Measurements from ENCODE around the gene VHLL.
"Not testable (repeated sequence)": the region's sequence is repeated elsewhere in the genome, so short reads cannot be mapped to it uniquely, and the experiment has no call there.

VHLL gene

GRCh38 chr1:156298852-156299357 is at the start of gene VHLL:
TSS of gene VHLL (minus strand) at chr1:156299307. CDS start at chr1:156299189, 118 bp downstream.
- DNase-seq = no peak

- DNase-seq = peak; percentile 58
Observed at GRCh38 chr1:156347331-156347730, 48.2 kb upstream of the VHLL start.

- peak; percentile 49 for DNase-seq
Observed at GRCh38 chr1:156346636-156347035, 47.5 kb upstream of the VHLL start.

GRCh38 chr1:156346035-156346434 is 46.9 kb upstream of the VHLL start:
- DNase-seq = not testable (repeated sequence)

- DNase-seq = no peak
Observed at GRCh38 chr1:156344409-156344808, 45.3 kb upstream of the VHLL start.

GRCh38 chr1:156342166-156342955 is 43.3 kb upstream of the VHLL start:
- no peak for DNase-seq

GRCh38 chr1:156338180-156338976 is 39.3 kb upstream of the VHLL start, which contains the start of the genes CCT3 and TSACC:
TSS of gene CCT3 (minus strand) at chr1:156338292. CDS start at chr1:156338184, 108 bp downstream.
TSS of gene TSACC (plus strand) at chr1:156338526. CDS start at chr1:156339758, 1,232 bp downstream.
- peak; percentile 100 for DNase-seq

- DNase-seq = no peak
Observed at GRCh38 chr1:156337888-156338179, 38.7 kb upstream of the VHLL start.

GRCh38 chr1:156337052-156337887 is 38.2 kb upstream of the VHLL start:
- DNase-seq = no peak

- DNase-seq = no peak
Observed at GRCh38 chr1:156336242-156336641, 37.1 kb upstream of the VHLL start.

- peak; percentile 90 for DNase-seq
Observed at GRCh38 chr1:156323179-156323578, 24.1 kb upstream of the VHLL start.

GRCh38 chr1:156320560-156320959 is 21.5 kb upstream of the VHLL start:
- no peak for DNase-seq

- peak; percentile 21 for DNase-seq
Observed at GRCh38 chr1:156319664-156320063, 20.6 kb upstream of the VHLL start.

- DNase-seq = no peak
Observed at GRCh38 chr1:156316909-156317308, 17.8 kb upstream of the VHLL start.

GRCh38 chr1:156310962-156311361 is 11.9 kb upstream of the VHLL start:
- DNase-seq = no peak

- peak; percentile 71 for DNase-seq
Observed at GRCh38 chr1:156308078-156308477, 9.0 kb upstream of the VHLL start.

- DNase-seq = no peak
Observed at GRCh38 chr1:156305215-156305614, 6.1 kb upstream of the VHLL start.

GRCh38 chr1:156303241-156303640 is 4.1 kb upstream of the VHLL start:
- DNase-seq = no peak

GRCh38 chr1:156295391-156295947 is 3.6 kb downstream of the VHLL start, which contains the start of gene GLMP:
TSS of gene GLMP (minus strand) at chr1:156295679. CDS start at chr1:156295645, 34 bp downstream.
- peak; percentile 70 for DNase-seq

GRCh38 chr1:156293895-156294294 is 5.2 kb downstream of the VHLL start:
- DNase-seq = no peak

- no peak for DNase-seq
Observed at GRCh38 chr1:156293098-156293434, 6.0 kb downstream of the VHLL start.

- peak; percentile 66 for DNase-seq
Observed at GRCh38 chr1:156291226-156292061, 7.7 kb downstream of the VHLL start.
